Chondrocyte (in vitro differentiated cells): ENCODE data around the gene AP4E1. TPM values are rescaled to one million over a fixed set of nuclear protein-coding genes. Genes with fewer than 3 reads are reported as not detected.
"Not testable (repeated sequence)": the region's sequence is repeated elsewhere in the genome, so short reads cannot be mapped to it uniquely, and the experiment has no call there.

Experiments
- DNase-seq: peaks from one replicate; pipeline ENCODE4 v3.0.0; 2021; ENCODE audit warnings: mixed read lengths, low spot score
- H3K27ac Mint-ChIP-seq: one replicate; pipeline ENCODE4 v1.8.0; 2021; ENCODE audit warnings: mild to moderate bottlenecking, moderate library complexity, mixed read lengths; ENCODE audit not compliant: unreplicated experiment
- H3K27me3 Mint-ChIP-seq: 2 replicates; pipeline ENCODE4 v1.8.0; 2021; ENCODE audit warnings: low read depth, mixed read lengths
- H3K36me3 Mint-ChIP-seq: 2 replicates; pipeline ENCODE4 v1.8.0; 2021; ENCODE audit warnings: low read depth, mixed read lengths
- H3K4me1 Mint-ChIP-seq: 2 replicates; pipeline ENCODE4 v1.8.0; 2021; ENCODE audit warnings: low read depth, mild to moderate bottlenecking, mixed read lengths
- H3K4me3 Mint-ChIP-seq: one replicate; pipeline ENCODE4 v1.8.0; 2021; ENCODE audit warnings: mild to moderate bottlenecking, moderate library complexity, mixed read lengths; ENCODE audit not compliant: unreplicated experiment
- H3K9me3 Mint-ChIP-seq: 2 replicates; pipeline ENCODE4 v1.8.0; 2021; ENCODE audit warnings: low read depth, mixed read lengths
- CTCF ChIP-seq: fragments of 200-600 bp; sonication (generic); IDR thresholded peaks from 2 replicates; pipeline ENCODE4 v1.5.0; 2021; ENCODE audit warnings: antibody characterized with exemption, mild to moderate bottlenecking, moderate library complexity
- total RNA-seq: library from RNA; stranded (reverse); gene quantifications from 3 replicates; pipeline ENCODE4 v1.2.1, GENCODE V29; 2021

Gene AP4E1
- total RNA-seq, 1 donor from 2014 or later, result 13.2 TPM

- Mint-ChIP-seq H3K27ac (peak overlapping the region; percentile 98), H3K9me3 (no peaks in the 10 kb centered on the region), H3K27me3 (no peaks in the 10 kb centered on the region), H3K4me3 (no peak overlapping the region), H3K4me1 (peaks cover 35% of the 10 kb centered on the region), H3K36me3 (peaks cover 5% of the 10 kb centered on the region)
- no peak for TF ChIP-seq CTCF
- DNase-seq, result no peak
Measured at GRCh38 chr15:50911621-50912020, 3.1 kb downstream of the AP4E1 start.

- no peak overlapping the region for H3K27ac Mint-ChIP-seq
- no peaks in the 10 kb centered on the region for H3K9me3 Mint-ChIP-seq
- peaks cover 4% of the 10 kb centered on the region for H3K4me1 Mint-ChIP-seq
- DNase-seq, result no peak
- no peak for TF ChIP-seq CTCF
- peaks cover 19% of the 10 kb centered on the region for H3K36me3 Mint-ChIP-seq
- H3K4me3 Mint-ChIP-seq, result no peak overlapping the region
- no peaks in the 10 kb centered on the region for H3K27me3 Mint-ChIP-seq
Measured at GRCh38 chr15:50916400-50916799, 7.9 kb downstream of the AP4E1 start.

- not testable (repeated sequence) for H3K27ac Mint-ChIP-seq, H3K9me3 Mint-ChIP-seq, H3K4me3 Mint-ChIP-seq, H3K4me1 Mint-ChIP-seq, DNase-seq, H3K27me3 Mint-ChIP-seq
- peaks cover 22% of the 10 kb centered on the region for H3K36me3 Mint-ChIP-seq
Measured at GRCh38 chr15:50919359-50919758, 10.9 kb downstream of the AP4E1 start.

GRCh38 chr15:50925281-50925680, 16.8 kb downstream of the AP4E1 start:
- no peaks in the 10 kb centered on the region for H3K4me1 Mint-ChIP-seq
- H3K9me3 Mint-ChIP-seq, result no peaks in the 10 kb centered on the region
- no peak overlapping the region for H3K4me3 Mint-ChIP-seq
- peaks cover 21% of the 10 kb centered on the region for H3K36me3 Mint-ChIP-seq
- TF ChIP-seq CTCF, result no peak
- H3K27ac Mint-ChIP-seq, result no peak overlapping the region
- H3K27me3 Mint-ChIP-seq, result no peaks in the 10 kb centered on the region
- DNase-seq, result no peak

- DNase-seq, result no peak
- Mint-ChIP-seq H3K4me3 (no peak overlapping the region), H3K4me1 (no peaks in the 10 kb centered on the region), H3K36me3 (peaks cover 16% of the 10 kb centered on the region), H3K27ac (no peak overlapping the region), H3K9me3 (no peaks in the 10 kb centered on the region), H3K27me3 (no peaks in the 10 kb centered on the region)
- no peak for TF ChIP-seq CTCF
Measured at GRCh38 chr15:50929062-50929461, 20.6 kb downstream of the AP4E1 start.

GRCh38 chr15:50930792-50931191, 22.3 kb downstream of the AP4E1 start:
- Mint-ChIP-seq H3K27me3 (no peaks in the 10 kb centered on the region), H3K9me3 (no peaks in the 10 kb centered on the region), H3K4me1 (no peaks in the 10 kb centered on the region), H3K4me3 (no peak overlapping the region), H3K27ac (no peak overlapping the region), H3K36me3 (peaks cover 19% of the 10 kb centered on the region)
- DNase-seq, result no peak
- TF ChIP-seq CTCF, result no peak
